OCI-LY3 (cell line): Measurements from ENCODE around the gene TP53AIP1.
A peak's percentile ranks its signal among the peaks of the same experiment; 100 is the strongest.
"Not testable (repeated sequence)": the region's sequence is repeated elsewhere in the genome, so short reads cannot be mapped to it uniquely, and the experiment has no call there.

Source experiments
- H2AFZ ChIP-seq: fragments of 200-600, 300-600 bp; shearing (Covaris generic); 2 replicates; pipeline ENCODE4 v1.6.0; 2014; ENCODE audit warnings: antibody characterized with exemption, low read depth, low read length
- H3K27ac ChIP-seq: fragments of 200-600, 300-600 bp; sonication (generic); 2 replicates; pipeline ENCODE4 v1.5.1; 2014; ENCODE audit warnings: mild to moderate bottlenecking, low read length, moderate library complexity, mixed read lengths
- H3K27me3 ChIP-seq: fragments of 200-600, 300-600 bp; sonication (generic); 2 replicates; pipeline ENCODE4 v1.6.1; 2014; ENCODE audit warnings: low read depth, low read length, mixed read lengths
- H3K36me3 ChIP-seq: fragments of 200-600, 300-600 bp; sonication (generic); replicated peaks from 2 replicates; pipeline ENCODE3; 2014; ENCODE audit warnings: low read depth, low read length, mixed read lengths
- H3K4me1 ChIP-seq: fragments of 300-600, 200-600 bp; sonication (generic); 2 replicates; pipeline ENCODE4 v1.6.1; 2014; ENCODE audit warnings: low read length, mixed read lengths
- H3K4me2 ChIP-seq: fragments of 200-600, 300-600 bp; sonication (generic); 2 replicates; pipeline ENCODE4 v1.6.1; 2014; ENCODE audit warnings: low read length, mixed read lengths
- H3K4me3 ChIP-seq: fragments of 300-600, 200-600 bp; sonication (generic); 2 replicates; pipeline ENCODE4 v1.5.1; 2014; ENCODE audit warnings: antibody characterized with exemption, mild to moderate bottlenecking, low read length, moderate library complexity
- H3K79me2 ChIP-seq: fragments of 300-600, 200-600 bp; shearing (Covaris generic); 2 replicates; pipeline ENCODE4 v1.6.1; 2014; ENCODE audit warnings: mild to moderate bottlenecking, low read length, mixed read lengths
- H3K9ac ChIP-seq: fragments of 300-600, 200-600 bp; shearing (Covaris generic); 2 replicates; pipeline ENCODE4 v1.6.0; 2014; ENCODE audit warnings: mild to moderate bottlenecking, low read length, moderate library complexity
- H3K9me3 ChIP-seq: fragments of 200-600, 300-600 bp; shearing (Covaris generic); 2 replicates; pipeline ENCODE4 v1.6.1; 2014; ENCODE audit warnings: low read length, mixed read lengths; ENCODE audit not compliant: insufficient read depth
- H4K20me1 ChIP-seq: fragments of 200-600, 300-600 bp; sonication (generic); 2 replicates; pipeline ENCODE4 v1.6.1; 2016; ENCODE audit warnings: low read length, mixed read lengths; ENCODE audit not compliant: insufficient read depth
- CTCF ChIP-seq: fragments of 200-600, 300-600 bp; sonication (generic); IDR thresholded peaks from 2 replicates; pipeline ENCODE4 v1.5.1; 2014; ENCODE audit warnings: antibody characterized with exemption, low read length, low read depth
- EZH2phosphoT487 ChIP-seq: fragments of 200-600 bp; shearing (Covaris generic); IDR thresholded peaks from 2 replicates; pipeline ENCODE4 v1.6.1; 2018; ENCODE audit warnings: antibody characterized with exemption, mixed run types, low read depth

TP53AIP1 gene

GRCh38 chr11:128924104-128924503 lies 18.6 kb downstream of the TP53AIP1 start:
- H3K4me3 ChIP-seq: no peak overlapping the region

GRCh38 chr11:128921793-128922192 lies 20.9 kb downstream of the TP53AIP1 start:
- Histone ChIP-seq H3K36me3 (no peaks in the 10 kb centered on the region), H3K4me2 (no peak overlapping the region), H3K4me1 (peaks cover 33% of the 10 kb centered on the region), H3K79me2 (no peaks in the 10 kb centered on the region), H4K20me1 (no peaks in the 10 kb centered on the region), H3K27me3 (0 out of 2 replicates have a peak, but pooled peaks cover 8% of the 10 kb centered on the region), H3K9ac (no peak overlapping the region), H3K27ac (no peak overlapping the region), H3K4me3 (no peak overlapping the region), H2AFZ (no peak overlapping the region), H3K9me3 (no peaks in the 10 kb centered on the region)
- no peak for TF ChIP-seq EZH2phosphoT487
- TF ChIP-seq CTCF: no peak

More at GRCh38 chr11:128924104-128924503, 18.6 kb downstream of the TP53AIP1 start:
- Histone ChIP-seq H3K36me3 (no peaks in the 10 kb centered on the region), H3K27me3 (0 out of 2 replicates have a peak, but pooled peaks cover 8% of the 10 kb centered on the region), H3K4me1 (peaks cover 27% of the 10 kb centered on the region), H3K27ac (no peak overlapping the region), H3K9me3 (no peaks in the 10 kb centered on the region), H3K4me2 (no peak overlapping the region), H2AFZ (no peak overlapping the region), H3K9ac (no peak overlapping the region), H3K79me2 (no peaks in the 10 kb centered on the region), H4K20me1 (no peaks in the 10 kb centered on the region)
- TF ChIP-seq EZH2phosphoT487: no peak
- no peak for TF ChIP-seq CTCF

- Histone ChIP-seq H2AFZ (no peak overlapping the region), H3K27me3 (0 out of 2 replicates have a peak, but pooled peaks cover 6% of the 10 kb centered on the region), H3K4me3 (no peak overlapping the region), H4K20me1 (no peaks in the 10 kb centered on the region), H3K27ac (no peak overlapping the region), H3K9ac (no peak overlapping the region), H3K4me1 (peaks cover 38% of the 10 kb centered on the region), H3K9me3 (no peaks in the 10 kb centered on the region), H3K79me2 (no peaks in the 10 kb centered on the region), H3K36me3 (no peaks in the 10 kb centered on the region), H3K4me2 (no peak overlapping the region)
- TF ChIP-seq EZH2phosphoT487 (no peak), CTCF (no peak)
Measured at GRCh38 chr11:128920666-128921065, 22.0 kb downstream of the TP53AIP1 start.

- not testable (repeated sequence) for H2AFZ ChIP-seq, H3K9me3 ChIP-seq, H3K36me3 ChIP-seq, H3K27me3 ChIP-seq, H3K4me3 ChIP-seq, H3K27ac ChIP-seq, H3K79me2 ChIP-seq, H3K9ac ChIP-seq, H4K20me1 ChIP-seq
- Histone ChIP-seq H3K4me2 (peak overlapping the region; percentile 71), H3K4me1 (peaks cover 38% of the 10 kb centered on the region)
Measured at GRCh38 chr11:128919635-128920034, 23.0 kb downstream of the TP53AIP1 start.
